ENCODE measurements around the gene CCDC106. TPM values are rescaled to one million over a fixed set of nuclear protein-coding genes. Genes with fewer than 3 reads are reported as not detected.

CCDC106 gene
- total and polyA plus RNA-seq, 2 experiments from 2014 or later = 42.4 to 43.5 TPM

- H3K27me3 ChIP-seq = no peaks in the 10 kb centered on the region
- no peak overlapping the region for H3K4me3 ChIP-seq
- no peaks in the 10 kb centered on the region for H3K9me3 ChIP-seq (ENCODE audit: low read depth)
- H3K4me1 ChIP-seq (ENCODE audit: low read depth) = peaks cover 13% of the 10 kb centered on the region
- DNase-seq (ENCODE audit: low read depth in 1 of 2, low spot score in 1 of 2) = no peak
- H3K36me3 ChIP-seq = peaks cover 16% of the 10 kb centered on the region
- no peak for TF ChIP-seq CTCF (IDR thresholded peaks at IDR 0.05; ENCODE audit: low read depth, low read length)
- H3K27ac ChIP-seq = no peak overlapping the region
Measured at GRCh38 chr19:55677572-55678028, 29.6 kb downstream of the CCDC106 start.

GRCh38 chr19:55678121-55678671 is 30.2 kb downstream of the CCDC106 start:
- no peak overlapping the region for H3K4me3 ChIP-seq
- peaks cover 13% of the 10 kb centered on the region for H3K4me1 ChIP-seq (ENCODE audit: low read depth)
- no peaks in the 10 kb centered on the region for H3K27me3 ChIP-seq
- no peak for TF ChIP-seq CTCF (IDR thresholded peaks at IDR 0.05; ENCODE audit: low read depth, low read length)
- no peak overlapping the region for H3K27ac ChIP-seq
- H3K9me3 ChIP-seq (ENCODE audit: low read depth) = no peaks in the 10 kb centered on the region
- peaks cover 16% of the 10 kb centered on the region for H3K36me3 ChIP-seq
- DNase-seq (ENCODE audit: low read depth in 1 of 2, low spot score in 1 of 2) = no peak

GRCh38 chr19:55679343-55680257 is 31.6 kb downstream of the CCDC106 start:
- no peak for DNase-seq (ENCODE audit: low read depth in 1 of 2, low spot score in 1 of 2)
- H3K4me3 ChIP-seq = no peak overlapping the region
- H3K27ac ChIP-seq = no peak overlapping the region
- H3K4me1 ChIP-seq (ENCODE audit: low read depth) = peaks cover 10% of the 10 kb centered on the region
- no peaks in the 10 kb centered on the region for H3K27me3 ChIP-seq
- no peaks in the 10 kb centered on the region for H3K9me3 ChIP-seq (ENCODE audit: low read depth)
- no peak for TF ChIP-seq CTCF (IDR thresholded peaks at IDR 0.05; ENCODE audit: low read depth, low read length)
- H3K36me3 ChIP-seq = peaks cover 13% of the 10 kb centered on the region

GRCh38 chr19:55680339-55681130 is 32.5 kb downstream of the CCDC106 start:
- H3K4me3 ChIP-seq = no peak overlapping the region
- DNase-seq (ENCODE audit: low read depth in 1 of 2, low spot score in 1 of 2) = no peak
- H3K9me3 ChIP-seq (ENCODE audit: low read depth) = no peaks in the 10 kb centered on the region
- H3K36me3 ChIP-seq = peaks cover 13% of the 10 kb centered on the region
- peaks cover 10% of the 10 kb centered on the region for H3K4me1 ChIP-seq (ENCODE audit: low read depth)
- H3K27me3 ChIP-seq = no peaks in the 10 kb centered on the region
- TF ChIP-seq CTCF (IDR thresholded peaks at IDR 0.05; ENCODE audit: low read depth, low read length) = no peak
- H3K27ac ChIP-seq = no peak overlapping the region

Measured in cardiac muscle cell (in vitro differentiated cells and primary cell).